NCI-H187 (cell line): ENCODE measurements around the gene DNMT3L.
"Not testable (repeated sequence)": the region's sequence is repeated elsewhere in the genome, so short reads cannot be mapped to it uniquely, and the experiment has no call there.

ENCODE experiments used
- DNase-seq, 2 experiments: peaks; one replicate each; lab custom pipeline; 2025; lab: John Stamatoyannopoulos, UW

The DNMT3L gene

GRCh38 chr21:44249204-44250037 is 12.3 kb downstream of the DNMT3L start:
- not testable (repeated sequence) for DNase-seq

DNA sequence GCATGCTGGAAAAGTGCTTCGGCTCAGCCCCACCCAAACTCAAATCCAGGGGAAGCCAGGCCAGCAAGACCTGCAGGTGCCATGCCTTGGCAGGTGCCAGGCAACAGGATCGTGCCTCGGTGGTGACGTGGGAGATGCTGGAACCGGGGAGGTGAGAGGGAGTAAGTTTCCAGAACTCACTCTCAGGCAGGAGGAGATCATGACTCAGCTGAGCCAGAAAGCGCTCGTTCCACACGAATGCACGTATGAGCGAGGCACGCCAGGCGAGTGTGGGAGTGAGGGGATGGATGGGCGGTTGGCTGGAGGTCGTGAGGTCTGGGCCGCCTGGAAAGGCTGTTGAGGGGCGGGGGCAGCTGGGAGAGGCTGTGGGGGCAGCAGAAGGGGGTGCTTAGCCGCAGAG is 13.8 kb downstream of the DNMT3L start:
- DNase-seq = not testable (repeated sequence)

GRCh38 chr21:44243980-44244379 is 17.7 kb downstream of the DNMT3L start:
- DNase-seq = not testable (repeated sequence)

DNA sequence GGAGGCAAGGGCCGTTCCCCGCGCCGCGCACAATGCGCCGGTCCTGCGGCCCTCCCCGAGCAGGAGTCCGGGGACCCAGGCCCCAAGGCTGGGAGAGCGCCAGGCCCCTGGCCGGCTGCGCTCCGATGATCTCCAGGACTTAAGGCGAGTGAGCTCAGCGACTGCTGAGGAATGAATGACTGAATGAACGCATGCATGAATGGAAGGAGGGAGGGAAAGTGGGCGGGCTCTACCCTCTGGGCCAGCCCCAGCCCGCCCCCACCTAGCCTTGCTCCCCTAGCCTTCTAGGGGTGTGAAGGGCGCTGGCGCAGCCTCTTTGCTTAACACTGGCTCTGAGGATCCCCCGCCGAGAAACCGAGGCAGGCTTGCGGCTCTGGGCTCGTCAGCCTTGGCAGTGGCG is 20.4 kb downstream of the DNMT3L start:
- not testable (repeated sequence) for DNase-seq

DNA sequence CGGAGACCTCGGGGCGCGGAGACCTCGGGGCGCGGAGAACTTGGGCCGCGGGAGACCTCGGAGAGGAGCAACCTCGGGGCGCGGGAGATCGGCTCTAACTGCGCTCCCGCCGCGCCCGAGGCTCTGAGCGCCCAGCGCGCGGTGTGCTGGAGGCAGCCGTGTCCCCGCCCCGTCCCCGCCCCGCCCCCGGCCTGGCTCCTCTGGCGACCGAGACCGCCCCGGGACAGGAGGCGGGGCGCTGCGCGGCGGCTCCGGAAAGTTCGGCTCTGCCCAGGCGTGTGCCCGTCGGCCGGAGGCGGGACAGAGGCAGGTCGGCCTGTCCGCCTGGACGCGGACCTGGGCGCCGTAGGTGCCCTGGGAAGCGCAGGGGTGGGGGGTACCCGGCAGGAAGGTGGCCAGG is 20.9 kb downstream of the DNMT3L start, which contains the start of gene ICOSLG:
ICOSLG (minus strand) TSS at position 102 of the 400 bp plus-strand sequence. CDS start 126 bp downstream, outside the sequence.
- DNase-seq = not testable (repeated sequence)

DNA sequence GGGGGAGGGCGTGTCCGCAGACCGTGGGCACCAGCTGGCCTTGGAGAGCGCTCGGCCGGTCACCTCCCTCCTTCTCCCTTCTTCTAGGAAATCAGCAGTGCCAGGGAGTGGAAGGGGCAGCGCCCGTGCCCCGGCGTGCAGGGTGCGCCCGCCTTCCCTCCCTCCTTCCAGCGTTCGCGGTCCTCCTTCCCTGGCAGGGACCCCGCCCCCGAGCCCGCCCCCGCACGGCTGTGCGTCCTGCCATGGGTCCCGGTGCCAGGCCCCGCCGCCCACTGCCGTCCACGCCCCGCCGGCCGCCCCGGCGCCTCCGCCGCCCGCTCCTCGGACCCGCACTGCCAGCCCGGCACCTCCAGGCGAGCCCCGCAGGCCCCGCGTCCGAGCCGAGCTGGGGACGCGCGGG is 21.3 kb downstream of the DNMT3L start:
- DNase-seq = not testable (repeated sequence)

- not testable (repeated sequence) for DNase-seq
Observed at GRCh38 chr21:44229561-44229960, 32.1 kb downstream of the DNMT3L start.

GRCh38 chr21:44228109-44228508 is 33.6 kb downstream of the DNMT3L start:
- not testable (repeated sequence) for DNase-seq

- not testable (repeated sequence) for DNase-seq
Observed at GRCh38 chr21:44227614-44228013, 34.1 kb downstream of the DNMT3L start.

DNA sequence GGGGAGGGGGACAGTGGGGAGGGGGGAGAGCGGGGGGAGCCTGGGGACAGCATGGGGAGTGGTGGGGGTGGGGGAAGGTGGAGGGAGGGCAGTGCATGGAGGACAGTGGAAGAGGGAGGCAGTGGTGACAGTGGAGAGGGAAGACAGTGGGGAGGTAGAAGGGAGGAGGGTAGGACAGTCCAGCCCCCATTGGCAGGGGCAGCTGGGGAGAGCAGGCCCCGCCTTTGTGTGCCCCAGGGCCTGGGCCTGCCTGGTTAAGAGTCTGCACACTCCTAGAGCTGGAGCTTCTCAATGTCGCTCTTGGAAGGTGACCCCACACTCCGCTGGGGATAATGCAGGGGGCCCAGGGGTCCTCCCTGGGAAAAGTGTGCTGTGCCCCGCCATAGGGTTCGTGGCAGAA is 36.1 kb downstream of the DNMT3L start:
- DNase-seq = not testable (repeated sequence)

- not testable (repeated sequence) for DNase-seq
Observed at GRCh38 chr21:44223334-44223733, 38.4 kb downstream of the DNMT3L start.

GRCh38 chr21:44220674-44221073 is 41.0 kb downstream of the DNMT3L start:
- DNase-seq = not testable (repeated sequence)

DNA sequence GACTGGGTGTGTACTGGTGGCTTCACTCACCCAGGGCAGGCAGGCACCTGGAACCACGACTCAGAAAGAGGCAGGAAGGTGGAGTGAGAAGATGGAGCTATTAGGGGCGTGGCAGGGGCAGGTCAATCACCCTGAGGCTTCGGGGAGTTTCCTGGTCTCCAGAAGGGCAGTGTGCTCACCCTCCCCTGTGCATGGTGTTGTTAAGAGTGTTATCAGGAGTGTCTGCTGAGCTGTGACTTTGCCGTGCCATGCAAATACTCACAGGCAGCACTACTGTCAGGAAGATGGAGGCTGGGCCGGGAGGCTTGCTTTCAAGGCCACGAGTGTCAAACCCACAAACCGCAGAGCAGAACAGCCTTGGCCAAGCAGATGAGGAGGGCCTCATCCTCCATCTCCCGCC is 43.2 kb downstream of the DNMT3L start:
- not testable (repeated sequence) for DNase-seq

DNA sequence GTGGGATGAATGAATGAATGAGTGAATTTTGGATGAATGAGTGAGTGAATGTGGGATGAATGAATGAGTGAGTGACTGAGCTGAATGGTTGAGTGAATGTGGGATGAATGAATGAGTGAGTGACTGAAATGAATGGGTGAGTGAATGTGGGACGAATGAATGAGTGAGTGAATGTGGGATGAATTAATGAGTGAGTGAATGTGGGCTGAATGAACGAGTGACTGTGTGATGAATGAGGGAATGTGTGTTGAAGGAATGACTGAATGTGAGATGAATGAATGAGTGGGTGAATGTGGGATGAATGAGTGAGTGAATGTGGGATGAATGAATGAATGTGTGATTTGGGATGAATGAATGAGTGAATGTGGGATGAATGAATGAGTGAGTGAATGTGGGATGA is 49.7 kb downstream of the DNMT3L start:
- DNase-seq = not testable (repeated sequence)

GRCh38 chr21:44211574-44211973 is 50.1 kb downstream of the DNMT3L start:
- not testable (repeated sequence) for DNase-seq

DNA sequence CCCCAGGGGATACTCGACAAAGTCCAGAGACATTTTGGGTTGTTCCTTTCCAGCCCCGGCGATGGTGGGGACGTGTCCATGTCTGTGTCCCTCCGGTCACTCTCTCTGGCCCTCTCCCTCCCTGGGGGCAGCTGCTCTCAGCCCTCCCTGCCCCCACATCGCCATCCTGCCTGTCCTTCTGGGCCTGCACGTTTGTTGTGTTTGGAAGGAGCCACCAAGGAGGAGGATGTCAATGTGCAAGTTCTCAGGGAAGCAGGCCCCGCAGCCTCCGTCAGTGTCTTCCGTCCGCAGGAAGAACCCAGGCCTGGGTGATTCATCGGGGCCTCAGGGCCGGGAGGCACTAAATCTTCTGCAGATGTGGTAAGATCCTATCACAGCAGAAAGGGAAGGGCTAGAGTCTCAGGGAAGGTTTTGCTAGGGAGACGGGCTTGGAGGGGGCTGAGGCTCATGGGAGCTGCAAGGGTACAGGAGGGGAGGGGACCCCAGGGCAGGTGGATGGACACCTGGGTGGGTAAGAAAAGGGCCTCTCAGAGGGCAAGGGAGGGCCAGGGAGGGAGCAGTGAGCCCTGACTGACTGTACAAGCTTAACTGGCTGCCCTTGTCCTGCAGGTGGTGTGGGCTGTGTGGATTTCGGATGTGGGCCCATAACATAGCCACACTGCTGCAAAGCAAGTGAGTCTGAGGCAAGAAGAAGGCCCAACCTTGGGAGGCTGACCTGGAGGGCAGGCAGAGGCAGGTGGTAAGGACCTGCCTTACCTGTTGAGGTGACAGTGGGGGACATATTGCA is 53.6 kb downstream of the DNMT3L start:
- DNase-seq = not testable (repeated sequence)

DNA sequence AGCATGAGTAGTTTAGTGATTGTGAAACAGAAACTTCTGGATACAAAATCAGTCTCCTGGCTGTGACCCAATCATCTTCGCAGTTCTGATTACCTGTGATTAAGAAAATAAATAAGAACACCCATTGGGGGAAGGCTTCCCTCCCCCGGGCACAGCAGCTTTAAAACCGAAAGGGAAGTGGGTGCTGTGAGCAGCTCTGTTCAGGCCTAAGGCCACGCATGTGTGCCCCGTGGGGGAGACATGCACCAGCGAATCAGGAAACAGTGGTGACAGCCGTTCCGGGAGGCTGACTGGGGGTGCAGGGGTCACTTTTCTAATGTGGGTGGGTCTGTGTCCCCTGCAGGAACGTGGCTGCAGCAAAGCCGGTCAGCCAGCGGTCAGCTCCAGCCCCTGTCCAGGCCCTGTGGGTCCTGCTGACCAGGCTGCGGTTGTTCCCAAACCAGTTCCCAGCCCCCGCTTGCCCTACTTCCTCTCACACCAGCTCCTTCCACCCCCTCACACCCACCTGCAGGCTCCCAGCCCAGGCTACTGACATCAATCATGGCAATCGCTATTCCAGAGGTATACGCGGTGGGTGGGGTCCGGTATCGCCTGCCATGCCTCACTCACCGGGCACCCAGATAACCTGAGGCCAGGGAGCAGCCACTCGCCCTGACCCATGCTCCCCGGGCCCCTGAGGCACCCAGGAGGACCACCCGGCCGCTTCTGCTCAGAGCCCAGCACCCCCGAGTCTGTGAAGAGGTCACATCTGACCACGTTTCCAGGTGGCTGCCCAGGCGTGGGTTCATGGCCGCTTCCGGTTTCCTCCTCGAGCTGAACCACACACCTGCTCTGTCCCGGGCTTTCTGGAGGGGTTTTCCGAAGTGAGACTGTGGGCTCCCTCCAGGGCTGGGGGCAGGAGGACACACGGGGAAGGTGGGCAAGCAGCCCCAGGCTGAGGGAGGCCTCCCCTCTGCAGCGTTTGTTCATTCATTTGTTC is 54.7 kb downstream of the DNMT3L start:
- not testable (repeated sequence) for DNase-seq

DNA sequence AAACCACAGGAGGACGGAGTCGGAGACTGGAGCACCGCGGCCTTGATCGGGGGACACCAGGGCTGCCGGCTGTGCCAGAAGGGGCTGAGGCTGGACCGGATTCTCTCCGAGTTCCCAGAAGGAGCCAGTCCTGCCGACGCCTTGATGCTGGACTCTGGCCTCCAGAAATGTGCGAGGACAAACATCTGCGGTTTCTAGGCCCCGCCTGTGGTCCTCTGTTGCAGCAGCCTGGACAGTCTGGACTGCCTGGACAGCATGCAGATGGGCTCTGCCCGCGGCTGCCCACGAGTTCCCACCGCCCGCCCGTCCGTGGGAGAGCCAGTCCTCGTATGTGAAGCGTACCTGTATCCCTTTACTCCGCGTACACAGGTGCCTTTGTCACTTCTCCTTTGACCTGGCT is 55.5 kb downstream of the DNMT3L start:
- DNase-seq = not testable (repeated sequence)

DNA sequence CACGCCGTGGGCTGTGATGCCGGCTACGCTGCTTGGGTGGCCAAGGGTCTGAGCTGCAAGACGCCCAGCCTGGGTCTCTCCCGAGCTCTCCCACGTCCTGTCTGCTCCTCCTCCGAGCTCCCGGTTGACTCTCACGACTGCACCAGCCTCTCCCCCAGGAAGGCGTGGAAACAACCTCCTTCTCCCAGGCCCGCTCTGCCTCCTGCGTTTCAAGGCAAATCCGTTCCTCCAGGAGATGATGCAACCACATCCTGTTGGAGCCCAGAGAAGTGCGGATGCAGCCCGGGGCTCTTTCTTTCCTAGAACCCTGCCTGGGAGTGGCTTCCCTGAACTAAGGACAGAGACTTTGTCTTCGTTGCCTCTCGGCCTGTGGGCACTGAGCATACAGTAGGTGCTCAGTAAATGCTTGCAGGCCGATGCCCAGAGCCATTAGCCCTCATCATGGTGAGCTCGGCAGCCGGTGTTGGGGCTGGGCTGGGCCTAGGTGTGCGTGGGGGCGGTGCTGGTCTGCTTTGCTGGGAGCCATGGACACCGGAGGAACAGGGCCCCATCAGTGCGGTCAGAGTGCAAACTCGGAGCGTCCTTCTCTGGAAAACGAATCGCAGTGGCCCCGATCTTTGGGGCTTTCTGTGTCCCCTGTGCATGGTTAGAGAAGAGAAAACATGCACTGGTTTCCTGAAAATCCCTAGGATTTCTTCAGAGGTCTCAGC is 59.0 kb downstream of the DNMT3L start:
- not testable (repeated sequence) for DNase-seq

DNA sequence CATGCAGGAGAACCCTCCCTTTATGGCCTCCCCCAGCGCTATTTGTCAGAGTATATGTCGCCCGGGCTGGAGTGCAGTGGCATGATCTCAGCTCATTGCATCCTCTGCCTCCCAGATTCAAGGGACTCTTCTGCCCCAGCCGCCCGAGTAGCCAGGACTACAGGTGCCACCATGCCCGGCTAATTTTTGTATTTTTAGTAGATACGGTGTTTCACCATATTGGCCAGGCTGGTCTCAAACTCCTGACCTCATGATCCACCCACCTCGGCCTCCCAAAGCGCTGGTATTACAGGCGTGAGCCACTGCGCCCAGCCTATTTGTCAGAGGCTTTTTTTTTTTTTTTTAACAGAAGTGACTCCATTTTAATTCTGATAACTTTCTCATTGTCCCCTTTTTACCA is 61.7 kb downstream of the DNMT3L start:
- DNase-seq = not testable (repeated sequence)

DNA sequence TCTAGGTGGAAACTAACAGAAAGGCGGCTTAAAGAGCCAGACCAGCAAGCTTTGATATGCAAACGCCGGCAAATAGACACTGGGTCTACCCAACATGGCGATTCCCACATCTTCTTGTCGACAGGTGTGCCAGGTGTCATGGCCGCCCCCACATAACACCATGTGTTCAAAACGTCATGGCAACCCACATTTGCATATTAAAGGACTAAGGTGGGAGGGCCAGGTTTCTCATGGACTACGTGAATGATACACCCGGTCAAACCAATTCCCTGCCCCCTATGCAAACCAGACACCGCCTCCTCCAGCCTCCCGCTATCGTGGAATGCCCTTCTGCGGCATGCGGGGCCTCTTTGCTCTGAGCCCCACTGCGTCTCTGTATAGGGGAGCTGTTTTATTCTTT is 62.2 kb downstream of the DNMT3L start:
- DNase-seq = no peak
